Spleen (tissue), 7 donors: ENCODE measurements around the gene CIAPIN1.

Source experiments
- POLR2A ChIP-seq, 3 donors: fragments of 450-650 bp; IDR thresholded peaks; one replicate each; pipeline ENCODE4 v1.5.1; 2017; ENCODE audit warnings: antibody characterized with exemption in 3 of 3, mild to moderate bottlenecking in 1 of 3
- POLR2AphosphoS5 ChIP-seq, 3 donors: sonication (generic); formaldehyde crosslinking; IDR thresholded peaks; one replicate each; pipeline ENCODE4 v1.5.1; 2017; ENCODE audit warnings: antibody characterized with exemption in 3 of 3
- TF ChIP-seq, protein P1 (sequence below), 11 experiments: fragments of 200-600 bp in 7 of 11; fragments of 450-650 bp in 4 of 11; sonication (generic) in 4 of 11; IDR thresholded peaks in 8 of 11; conservative IDR thresholded peaks in 3 of 11; 1 replicate in 7 of 11; 2 replicates in 4 of 11; pipeline versions ENCODE4 v1.4.0 to v1.8.0; 2016 to 2021; ENCODE audit warnings: antibody characterized with exemption in 11 of 11, inconsistent platforms in 4 of 11, mild to moderate bottlenecking in 1 of 11
- donor health status: DM: no; HTN: no; CAD: no; lungs with moderate emphysema.
- donor health status: DM: no; HTN: no; CAD: no.
- donor health status: DM: no; HTN: no; CAD: no.

GRCh38 chr16:57489229-57489628 is 42.0 kb upstream of the CIAPIN1 start:
- TF ChIP-seq POLR2A (IDR thresholded peaks at IDR 0.05) (no peak), POLR2AphosphoS5 (IDR thresholded peaks at IDR 0.05) (no peak)
- TF ChIP-seq, protein P1, sequence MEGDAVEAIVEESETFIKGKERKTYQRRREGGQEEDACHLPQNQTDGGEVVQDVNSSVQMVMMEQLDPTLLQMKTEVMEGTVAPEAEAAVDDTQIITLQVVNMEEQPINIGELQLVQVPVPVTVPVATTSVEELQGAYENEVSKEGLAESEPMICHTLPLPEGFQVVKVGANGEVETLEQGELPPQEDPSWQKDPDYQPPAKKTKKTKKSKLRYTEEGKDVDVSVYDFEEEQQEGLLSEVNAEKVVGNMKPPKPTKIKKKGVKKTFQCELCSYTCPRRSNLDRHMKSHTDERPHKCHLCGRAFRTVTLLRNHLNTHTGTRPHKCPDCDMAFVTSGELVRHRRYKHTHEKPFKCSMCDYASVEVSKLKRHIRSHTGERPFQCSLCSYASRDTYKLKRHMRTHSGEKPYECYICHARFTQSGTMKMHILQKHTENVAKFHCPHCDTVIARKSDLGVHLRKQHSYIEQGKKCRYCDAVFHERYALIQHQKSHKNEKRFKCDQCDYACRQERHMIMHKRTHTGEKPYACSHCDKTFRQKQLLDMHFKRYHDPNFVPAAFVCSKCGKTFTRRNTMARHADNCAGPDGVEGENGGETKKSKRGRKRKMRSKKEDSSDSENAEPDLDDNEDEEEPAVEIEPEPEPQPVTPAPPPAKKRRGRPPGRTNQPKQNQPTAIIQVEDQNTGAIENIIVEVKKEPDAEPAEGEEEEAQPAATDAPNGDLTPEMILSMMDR (IDR thresholded peaks at IDR 0.05 in 8 of 11, conservative IDR thresholded peaks at IDR 0.05 in 3 of 11): no peak
